Uterus (tissue), 4 donors: Measurements from ENCODE around the gene GPX2. TPM values are rescaled to one million over a fixed set of nuclear protein-coding genes. Genes with fewer than 3 reads are reported as not detected.

Source experiments
- DNase-seq, 2 donors: peaks; one replicate each; pipeline ENCODE4 v3.0.0-alpha.2; 2019 to 2020
- H3K27ac ChIP-seq, 2 donors: fragments of 200-600 bp; sonication (generic); 1 replicate in 1 of 2; 2 replicates in 1 of 2; pipeline ENCODE4 v1.5.1; 2016 to 2018
- H3K27me3 ChIP-seq, 2 donors: fragments of 200-600 bp; sonication (generic); one replicate each; pipeline ENCODE4 v1.5.1; 2018 to 2019; ENCODE audit warnings: control low read depth in 1 of 2
- H3K36me3 ChIP-seq, 2 donors: fragments of 200-600 bp; sonication (generic); one replicate each; pipeline ENCODE4 v1.5.1; 2019; ENCODE audit warnings: control low read depth in 1 of 2
- H3K4me1 ChIP-seq, 2 donors: fragments of 200-600 bp; sonication (generic); one replicate each; pipeline ENCODE4 v1.5.1; 2018 to 2019; ENCODE audit warnings: control low read depth in 1 of 2
- H3K4me3 ChIP-seq, 2 donors: fragments of 200-600 bp; sonication (generic); 1 replicate in 1 of 2; 2 replicates in 1 of 2; pipeline ENCODE4 v1.5.1; 2018 to 2019; ENCODE audit warnings: mild to moderate bottlenecking in 1 of 2
- H3K9me3 ChIP-seq, 2 donors: fragments of 200-600 bp; sonication (generic); one replicate each; pipeline ENCODE4 v1.5.1; 2019; ENCODE audit warnings: control low read depth in 1 of 2
- POLR2A ChIP-seq, 2 donors: fragments of 450-650 bp; IDR thresholded peaks; one replicate each; pipeline ENCODE4 v1.6.1; 2016; ENCODE audit warnings: antibody characterized with exemption in 2 of 2, mild to moderate bottlenecking in 1 of 2, moderate library complexity in 1 of 2
- intact Hi-C: fragments of 100-400 bp; cut with DNase I; formaldehyde crosslinking; loops from one replicate; pipeline ENCODE4 v1.15.1; 2023; ENCODE audit warnings: low total_unique reads
- small RNA-seq: library from RNA; depleted of rRNA; stranded (forward); fragments of <200 nt; gene quantifications from one replicate; pipeline ENCODE3, GENCODE V24; 2016
- total RNA-seq, 4 donors: library from RNA; depleted of rRNA in 3 of 4; stranded (reverse); fragments of >200 nt in 3 of 4; gene quantifications; one replicate each; pipeline versions ENCODE4 v1.1.0 to v1.2.4, GENCODE V29; 2014 to 2023
- TF ChIP-seq, protein P1 (sequence below), 4 experiments: fragments of 200-600 bp in 2 of 4; fragments of 450-650 bp in 2 of 4; sonication (generic) in 2 of 4; IDR thresholded peaks; one replicate each; pipeline ENCODE4 v1.5.1; 2016 to 2019; ENCODE audit warnings: antibody characterized with exemption in 4 of 4, mild to moderate bottlenecking in 2 of 4, moderate library complexity in 1 of 4
- donor health status: DM: yes; HTN: yes; CAD: no.

Gene GPX2
- total RNA-seq, 4 donors from 2014 or later: 0.29 TPM; not detected in 3

DNA sequence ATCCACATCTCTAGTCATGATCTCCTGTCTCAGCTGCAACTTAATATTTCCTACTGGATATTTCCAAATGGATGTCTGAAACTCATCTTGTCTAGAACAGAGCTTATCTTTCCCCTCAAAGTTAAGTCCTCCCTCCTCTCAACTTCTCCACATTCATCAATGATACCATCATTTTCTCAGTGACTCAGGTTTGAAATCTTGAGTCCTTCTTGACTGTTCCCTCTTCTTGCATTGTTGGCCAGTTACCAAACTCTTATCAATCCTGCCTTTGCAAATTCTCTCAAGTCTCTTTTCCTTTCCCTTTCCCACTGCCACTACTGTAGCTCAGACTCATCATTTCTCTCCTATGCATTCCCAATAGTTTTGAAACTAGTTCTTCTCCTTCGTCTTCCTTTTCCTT, 42.6 kb downstream of the GPX2 start:
- Histone ChIP-seq H3K27me3 (no peaks in the 10 kb centered on the region), H3K4me3 (no peak overlapping the region), H3K9me3 (no peaks in the 10 kb centered on the region), H3K4me1 (no peaks in the 10 kb centered on the region), H3K27ac (no peak overlapping the region), H3K36me3 (no peaks in the 10 kb centered on the region)
- TF ChIP-seq, protein P1, sequence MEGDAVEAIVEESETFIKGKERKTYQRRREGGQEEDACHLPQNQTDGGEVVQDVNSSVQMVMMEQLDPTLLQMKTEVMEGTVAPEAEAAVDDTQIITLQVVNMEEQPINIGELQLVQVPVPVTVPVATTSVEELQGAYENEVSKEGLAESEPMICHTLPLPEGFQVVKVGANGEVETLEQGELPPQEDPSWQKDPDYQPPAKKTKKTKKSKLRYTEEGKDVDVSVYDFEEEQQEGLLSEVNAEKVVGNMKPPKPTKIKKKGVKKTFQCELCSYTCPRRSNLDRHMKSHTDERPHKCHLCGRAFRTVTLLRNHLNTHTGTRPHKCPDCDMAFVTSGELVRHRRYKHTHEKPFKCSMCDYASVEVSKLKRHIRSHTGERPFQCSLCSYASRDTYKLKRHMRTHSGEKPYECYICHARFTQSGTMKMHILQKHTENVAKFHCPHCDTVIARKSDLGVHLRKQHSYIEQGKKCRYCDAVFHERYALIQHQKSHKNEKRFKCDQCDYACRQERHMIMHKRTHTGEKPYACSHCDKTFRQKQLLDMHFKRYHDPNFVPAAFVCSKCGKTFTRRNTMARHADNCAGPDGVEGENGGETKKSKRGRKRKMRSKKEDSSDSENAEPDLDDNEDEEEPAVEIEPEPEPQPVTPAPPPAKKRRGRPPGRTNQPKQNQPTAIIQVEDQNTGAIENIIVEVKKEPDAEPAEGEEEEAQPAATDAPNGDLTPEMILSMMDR (IDR thresholded peaks at IDR 0.05): no peak
- no peak for TF ChIP-seq POLR2A (IDR thresholded peaks at IDR 0.05)
- DNase-seq: no peak
- intact Hi-C loops: no loop called here

DNA sequence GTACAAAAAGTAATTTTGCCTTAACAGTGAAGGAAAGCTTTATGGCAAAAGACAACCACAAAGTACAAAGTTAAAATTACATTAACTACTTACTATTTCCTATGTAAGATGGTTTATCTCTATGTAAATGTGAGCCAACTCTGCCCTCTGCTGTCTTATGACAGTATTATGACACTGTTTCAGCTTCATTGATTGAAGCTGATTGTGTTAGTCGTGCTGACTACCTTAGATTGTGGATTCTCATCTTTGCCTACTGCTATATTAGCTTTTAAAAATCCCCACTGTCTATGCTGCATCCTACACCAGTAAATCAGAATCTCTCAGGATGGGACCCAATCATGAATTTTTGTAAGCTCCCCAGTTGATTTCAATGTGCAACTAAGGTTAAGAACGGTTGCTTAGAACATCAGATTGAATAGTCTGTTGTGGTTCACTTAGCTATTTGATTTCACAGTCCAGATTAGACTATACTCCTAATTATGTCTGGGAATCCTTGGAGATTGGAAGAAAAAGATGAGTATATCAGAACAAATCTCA, 50.6 kb downstream of the GPX2 start:
- no peaks in the 10 kb centered on the region for H3K27me3 ChIP-seq
- TF ChIP-seq, protein P1 (IDR thresholded peaks at IDR 0.05): peak; percentile 20 to 75 (median 56)
- TF ChIP-seq POLR2A (IDR thresholded peaks at IDR 0.05): no peak
- intact Hi-C loops: no loop called here
- no peaks in the 10 kb centered on the region for H3K4me1 ChIP-seq
- H3K9me3 ChIP-seq: no peaks in the 10 kb centered on the region
- H3K27ac ChIP-seq: no peak overlapping the region
- H3K4me3 ChIP-seq: no peak overlapping the region
- no peak for DNase-seq
- H3K36me3 ChIP-seq: no peaks in the 10 kb centered on the region

DNA sequence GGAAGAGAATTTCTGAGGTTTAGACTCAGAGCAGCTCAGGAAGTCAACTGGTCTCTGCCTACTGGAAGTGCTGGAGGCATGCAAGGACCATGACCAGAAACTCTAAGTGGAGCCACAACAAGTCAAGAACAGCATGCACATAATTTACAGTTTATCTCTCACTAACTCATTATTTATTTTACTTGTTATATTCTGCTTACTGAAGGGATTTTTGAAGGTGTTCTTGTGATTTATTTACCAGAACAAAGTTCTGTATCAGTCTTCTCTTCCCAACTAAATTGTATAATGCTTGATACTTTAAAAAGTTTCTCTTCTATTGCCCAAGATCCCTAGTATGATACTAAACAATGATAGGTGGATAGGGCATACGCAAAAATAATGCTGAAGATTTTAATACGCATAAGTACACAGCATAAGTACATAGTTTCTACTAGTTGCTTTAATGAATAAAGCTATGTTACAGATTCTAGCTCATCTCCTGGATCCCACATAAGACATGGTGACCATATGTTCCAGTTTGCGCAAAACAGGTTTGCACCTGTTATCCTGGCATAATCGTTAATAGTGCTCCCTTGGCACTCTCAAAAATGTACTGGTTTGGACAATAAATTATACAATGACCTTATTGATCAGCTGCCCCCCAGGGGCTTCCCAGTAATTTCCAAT, 51.2 kb downstream of the GPX2 start:
- no peak for DNase-seq
- Histone ChIP-seq H3K27ac (no peak overlapping the region), H3K4me3 (no peak overlapping the region), H3K4me1 (no peaks in the 10 kb centered on the region), H3K27me3 (no peaks in the 10 kb centered on the region), H3K9me3 (no peaks in the 10 kb centered on the region), H3K36me3 (no peaks in the 10 kb centered on the region)
- TF ChIP-seq POLR2A (IDR thresholded peaks at IDR 0.05): no peak
- TF ChIP-seq, protein P1 (IDR thresholded peaks at IDR 0.05): no peak
- intact Hi-C loops: no loop called here

DNA sequence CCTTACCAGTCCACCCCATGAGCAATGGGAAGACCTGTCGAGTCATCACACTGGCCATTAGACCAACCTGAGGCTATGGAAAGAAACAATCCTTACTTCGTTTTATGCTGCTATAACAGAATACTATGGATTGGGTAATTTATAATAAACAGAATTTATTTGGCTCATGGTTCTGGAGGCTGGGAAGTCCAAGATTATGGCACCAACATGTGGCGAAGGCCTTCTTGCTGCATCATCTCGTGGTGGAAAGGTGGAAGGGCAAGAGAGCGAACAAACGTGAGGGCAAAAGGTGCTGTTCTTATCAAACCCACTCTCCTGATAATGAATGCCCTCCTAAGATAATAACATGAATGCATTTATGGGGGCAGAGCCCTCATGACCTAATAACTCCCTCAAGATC, 53.2 kb downstream of the GPX2 start:
- Histone ChIP-seq H3K9me3 (no peaks in the 10 kb centered on the region), H3K27ac (no peak overlapping the region), H3K36me3 (no peaks in the 10 kb centered on the region), H3K27me3 (no peaks in the 10 kb centered on the region), H3K4me1 (no peaks in the 10 kb centered on the region), H3K4me3 (no peak overlapping the region)
- intact Hi-C loops: no loop called here
- TF ChIP-seq, protein P1 (IDR thresholded peaks at IDR 0.05): no peak
- no peak for TF ChIP-seq POLR2A (IDR thresholded peaks at IDR 0.05)
- no peak for DNase-seq

Small RNA genes within 50 kb of the gene (small RNA-seq; reads per million reads assigned to genes)
- gene RPPH1-2P: not detected

Other genes starting within 250 kb of the GPX2 start
- gene PLEKHG3, start 238.3 kb downstream of the GPX2 start, total RNA-seq: 100 to 1,000 TPM in 1 of 4 donors, 10 to 100 TPM in 3; 40.5 to 178 (median 59.7) TPM
- gene SPTB, start 62.8 kb downstream of the GPX2 start, total RNA-seq: 1 to 10 TPM in 3 of 4 donors, not detected in 1; 1.0 to 5.4 (median 4.6) TPM
- gene CHURC1, start 28.3 kb downstream of the GPX2 start, total RNA-seq: 100 to 1,000 TPM in 1 of 4 donors, 10 to 100 TPM in 3; 35.1 to 121 (median 62.4) TPM
- 1 to 10 TPM in 3 of 4 donors, not detected in 1; 1.0 to 3.8 (median 3.4) TPM for gene RAB15, start 29.6 kb upstream of the GPX2 start, total RNA-seq
- 10 to 100 TPM in 3 of 4 donors, 1 to 10 TPM in 1; 7.4 to 29.7 (median 20.4) TPM for gene FNTB, start 44.1 kb upstream of the GPX2 start, total RNA-seq
- gene MAX, start 159.8 kb upstream of the GPX2 start, total RNA-seq: 100 to 1,000 TPM in 1 of 4 donors, 10 to 100 TPM in 3; 32.6 to 153 (median 68.4) TPM